Coronary artery (tissue), 2 donors: ENCODE results near the gene ACAD11.

Source experiments
- DNase-seq: peaks from one replicate; pipeline ENCODE4 v3.0.0-alpha.2; 2017; ENCODE audit warnings: low spot score
- H3K27ac ChIP-seq, 2 donors: fragments of 200-600 bp; sonication (generic); one replicate each; pipeline ENCODE4 v1.5.1; 2016 to 2019
- H3K4me3 ChIP-seq: fragments of 200-600 bp; sonication (generic); 2 replicates; pipeline ENCODE4 v1.5.1; 2016; ENCODE audit warnings: mild to moderate bottlenecking, moderate library complexity
- TF ChIP-seq, protein P1 (sequence below): fragments of 200-600 bp; sonication (generic); IDR thresholded peaks from one replicate; pipeline ENCODE4 v1.5.1; 2019; ENCODE audit warnings: antibody characterized with exemption

ACAD11 gene

DNA sequence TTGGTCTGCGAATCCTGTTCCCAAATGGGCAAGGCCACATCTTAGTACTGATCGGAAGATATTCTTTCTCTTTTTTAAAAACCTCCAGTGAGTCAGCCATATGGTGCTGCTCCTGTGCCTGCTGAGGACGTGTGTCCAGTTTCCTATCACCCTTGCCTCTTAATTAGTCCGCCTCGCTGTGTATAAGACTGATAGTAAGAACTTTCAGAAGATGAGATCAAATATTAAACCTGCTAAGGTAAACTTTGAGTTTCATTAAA, 1.1 kb upstream of the ACAD11 start:
- peak overlapping the region; percentile 91 for H3K4me3 ChIP-seq
- TF ChIP-seq, protein P1, sequence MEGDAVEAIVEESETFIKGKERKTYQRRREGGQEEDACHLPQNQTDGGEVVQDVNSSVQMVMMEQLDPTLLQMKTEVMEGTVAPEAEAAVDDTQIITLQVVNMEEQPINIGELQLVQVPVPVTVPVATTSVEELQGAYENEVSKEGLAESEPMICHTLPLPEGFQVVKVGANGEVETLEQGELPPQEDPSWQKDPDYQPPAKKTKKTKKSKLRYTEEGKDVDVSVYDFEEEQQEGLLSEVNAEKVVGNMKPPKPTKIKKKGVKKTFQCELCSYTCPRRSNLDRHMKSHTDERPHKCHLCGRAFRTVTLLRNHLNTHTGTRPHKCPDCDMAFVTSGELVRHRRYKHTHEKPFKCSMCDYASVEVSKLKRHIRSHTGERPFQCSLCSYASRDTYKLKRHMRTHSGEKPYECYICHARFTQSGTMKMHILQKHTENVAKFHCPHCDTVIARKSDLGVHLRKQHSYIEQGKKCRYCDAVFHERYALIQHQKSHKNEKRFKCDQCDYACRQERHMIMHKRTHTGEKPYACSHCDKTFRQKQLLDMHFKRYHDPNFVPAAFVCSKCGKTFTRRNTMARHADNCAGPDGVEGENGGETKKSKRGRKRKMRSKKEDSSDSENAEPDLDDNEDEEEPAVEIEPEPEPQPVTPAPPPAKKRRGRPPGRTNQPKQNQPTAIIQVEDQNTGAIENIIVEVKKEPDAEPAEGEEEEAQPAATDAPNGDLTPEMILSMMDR: no peak
- no peak for DNase-seq
- peak overlapping the region; percentile 90 to 96 for H3K27ac ChIP-seq

DNA sequence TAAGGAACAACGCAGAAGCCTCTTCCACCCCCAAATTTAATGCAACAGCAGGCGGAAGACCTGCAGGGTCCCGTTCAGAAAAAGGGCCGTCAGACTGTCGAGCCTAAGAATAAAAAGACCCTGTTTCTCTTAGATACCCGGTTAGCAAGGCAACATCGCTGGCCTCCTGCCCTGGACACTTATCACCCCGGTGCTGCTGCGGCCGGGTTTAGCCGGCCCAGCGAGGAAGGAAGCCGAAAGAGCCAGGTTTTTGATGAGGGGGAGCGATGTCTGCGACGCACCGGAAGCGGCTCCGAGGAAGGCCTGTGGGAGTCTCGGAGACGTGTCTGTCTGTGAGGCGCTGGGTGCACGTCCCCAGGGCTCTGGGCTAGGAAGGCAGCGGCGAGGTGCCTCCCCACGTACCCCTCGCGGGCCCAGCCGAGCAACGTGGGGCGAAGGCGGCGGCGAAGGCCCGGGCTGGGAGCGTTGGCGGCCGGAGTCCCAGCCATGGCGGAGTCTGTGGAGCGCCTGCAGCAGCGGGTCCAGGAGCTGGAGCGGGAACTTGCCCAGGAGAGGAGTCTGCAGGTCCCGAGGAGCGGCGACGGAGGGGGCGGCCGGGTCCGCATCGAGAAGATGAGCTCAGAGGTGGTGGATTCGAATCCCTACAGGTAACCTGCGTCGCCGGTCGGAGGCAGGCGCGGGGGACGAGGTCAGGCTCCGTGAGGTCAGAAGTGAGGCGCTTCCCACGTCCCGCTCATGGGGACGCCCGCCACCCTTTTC, 622 bp upstream of the ACAD11 start, which contains the start of gene UBA5:
Gene UBA5, plus strand, starts transcription at position 278 of the 759 bp plus-strand sequence. Its CDS starts 209 bp downstream, at position 487.
- H3K27ac ChIP-seq: peak within 1 kb of the TSS; percentile 90 to 96
- peak within 1 kb of the TSS; percentile 91 for H3K4me3 ChIP-seq
- TF ChIP-seq, protein P1: no peak
- peak; percentile 83 for DNase-seq

DNA sequence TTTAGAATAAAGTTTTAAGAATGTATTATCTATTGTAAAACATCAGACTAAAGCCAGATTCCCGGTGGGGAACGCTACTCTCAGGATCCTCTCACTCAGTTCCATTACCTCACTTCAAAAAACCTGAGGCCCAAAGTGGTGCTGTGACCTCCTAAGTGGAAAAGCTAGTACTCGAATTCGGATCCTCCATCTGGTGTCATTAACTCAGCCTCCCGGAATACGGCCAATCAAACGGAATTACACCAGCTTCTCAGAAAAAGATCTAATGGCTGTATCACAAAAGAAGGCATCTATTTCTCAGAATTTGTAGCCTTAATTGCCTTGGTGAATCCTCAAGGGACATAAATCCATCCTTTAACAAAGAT, 627 bp downstream of the ACAD11 start:
- TF ChIP-seq, protein P1: no peak
- peak overlapping the region; percentile 90 to 96 for H3K27ac ChIP-seq
- no peak for DNase-seq
- H3K4me3 ChIP-seq: peak overlapping the region; percentile 91

DNA sequence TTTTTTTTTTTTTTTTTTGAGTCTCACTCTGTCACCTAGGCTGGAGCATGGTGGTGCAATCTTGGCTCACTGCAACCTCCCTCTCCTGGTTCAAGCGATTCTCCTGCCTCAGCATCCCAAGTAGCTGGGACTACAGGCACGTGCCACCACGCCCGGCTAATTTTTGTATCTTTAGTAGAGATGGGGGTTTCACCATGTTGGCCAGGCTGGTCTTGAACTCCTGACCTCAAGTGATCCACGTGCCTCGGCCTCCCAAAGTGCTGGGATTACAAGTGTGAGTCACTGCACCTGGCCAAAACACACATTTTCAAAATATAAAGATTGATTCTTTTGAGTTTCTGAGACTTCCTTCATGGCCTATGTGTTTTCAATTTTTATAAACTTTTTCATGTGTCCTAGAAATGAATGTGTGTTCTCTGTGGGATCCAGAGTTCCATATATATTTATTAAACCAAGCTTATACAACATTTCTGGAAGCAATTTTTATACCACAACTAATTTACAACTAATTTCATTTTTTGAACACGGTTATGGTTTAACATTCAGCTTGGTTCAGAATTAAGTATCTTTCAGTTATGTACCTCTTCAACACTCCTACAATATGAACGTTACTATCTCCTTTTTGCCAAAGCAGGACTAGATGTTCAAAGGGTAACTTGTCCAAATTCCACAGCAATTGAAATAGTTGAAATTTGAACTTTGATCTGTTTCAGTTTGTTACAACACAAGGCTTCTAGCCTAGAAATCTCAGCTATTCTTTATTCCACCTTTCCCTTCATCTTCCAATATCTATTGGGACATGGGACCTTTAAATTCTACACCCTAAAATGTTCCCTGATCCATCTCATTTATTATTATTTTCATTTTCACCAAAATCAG, 1.5 kb downstream of the ACAD11 start:
- H3K4me3 ChIP-seq: peak overlapping the region; percentile 91
- TF ChIP-seq, protein P1: no peak
- H3K27ac ChIP-seq: peak overlapping the region; percentile 90 to 96
- DNase-seq: no peak

DNA sequence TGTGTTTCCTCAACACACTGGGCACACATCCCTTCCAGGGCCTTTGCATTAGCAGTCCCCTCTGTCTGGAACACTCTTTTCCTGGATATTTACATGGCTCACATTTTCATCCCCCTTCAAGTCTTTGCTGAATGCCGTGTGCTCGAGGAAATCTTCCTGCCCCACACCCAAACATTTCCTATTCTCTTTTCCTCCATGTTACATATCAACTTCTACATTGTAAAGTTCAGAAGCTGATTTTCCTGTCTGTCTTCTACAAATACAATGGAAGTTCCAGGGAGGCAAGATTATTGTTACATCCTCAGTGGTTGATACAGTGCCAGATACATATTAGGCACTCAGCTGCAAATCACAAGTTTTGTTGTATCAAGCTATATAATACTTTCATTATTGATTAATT, 4.1 kb downstream of the ACAD11 start:
- DNase-seq: no peak
- no peak overlapping the region for H3K4me3 ChIP-seq
- H3K27ac ChIP-seq: no peak overlapping the region
- TF ChIP-seq, protein P1: no peak

DNA sequence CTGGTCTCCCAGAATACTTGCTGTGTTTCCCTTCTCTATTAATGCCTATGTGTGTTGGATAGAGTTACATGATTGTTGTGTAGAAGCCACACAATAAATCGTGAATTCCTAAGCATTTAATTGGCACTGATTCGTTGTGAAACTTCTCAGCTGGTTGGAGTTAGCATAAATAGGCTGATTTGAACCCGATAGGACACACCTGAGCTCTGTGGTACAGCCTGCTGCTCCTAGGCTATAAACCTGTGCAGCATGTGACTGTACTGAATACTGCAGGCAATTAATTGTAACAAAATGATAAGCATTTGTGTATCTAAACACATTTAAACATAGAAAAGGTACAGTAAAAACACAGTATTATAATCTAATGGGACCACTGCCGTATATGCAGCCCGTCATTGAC, 4.9 kb downstream of the ACAD11 start:
- DNase-seq: no peak
- Histone ChIP-seq H3K4me3 (no peak overlapping the region), H3K27ac (no peak overlapping the region)
- TF ChIP-seq, protein P1: no peak
